HG03045 (cell line): ENCODE measurements around the gene KIF27.
"Not testable (repeated sequence)": the region's sequence is repeated elsewhere in the genome, so short reads cannot be mapped to it uniquely, and the experiment has no call there.

Source experiments
- ATAC-seq: cut with Tn5 transposase; IDR thresholded peaks from one replicate; pipeline ENCODE4 v1.9.1; 2021; ENCODE audit warnings: mild to moderate bottlenecking, moderate library complexity; ENCODE audit not compliant: unreplicated experiment

The KIF27 gene, protein sequence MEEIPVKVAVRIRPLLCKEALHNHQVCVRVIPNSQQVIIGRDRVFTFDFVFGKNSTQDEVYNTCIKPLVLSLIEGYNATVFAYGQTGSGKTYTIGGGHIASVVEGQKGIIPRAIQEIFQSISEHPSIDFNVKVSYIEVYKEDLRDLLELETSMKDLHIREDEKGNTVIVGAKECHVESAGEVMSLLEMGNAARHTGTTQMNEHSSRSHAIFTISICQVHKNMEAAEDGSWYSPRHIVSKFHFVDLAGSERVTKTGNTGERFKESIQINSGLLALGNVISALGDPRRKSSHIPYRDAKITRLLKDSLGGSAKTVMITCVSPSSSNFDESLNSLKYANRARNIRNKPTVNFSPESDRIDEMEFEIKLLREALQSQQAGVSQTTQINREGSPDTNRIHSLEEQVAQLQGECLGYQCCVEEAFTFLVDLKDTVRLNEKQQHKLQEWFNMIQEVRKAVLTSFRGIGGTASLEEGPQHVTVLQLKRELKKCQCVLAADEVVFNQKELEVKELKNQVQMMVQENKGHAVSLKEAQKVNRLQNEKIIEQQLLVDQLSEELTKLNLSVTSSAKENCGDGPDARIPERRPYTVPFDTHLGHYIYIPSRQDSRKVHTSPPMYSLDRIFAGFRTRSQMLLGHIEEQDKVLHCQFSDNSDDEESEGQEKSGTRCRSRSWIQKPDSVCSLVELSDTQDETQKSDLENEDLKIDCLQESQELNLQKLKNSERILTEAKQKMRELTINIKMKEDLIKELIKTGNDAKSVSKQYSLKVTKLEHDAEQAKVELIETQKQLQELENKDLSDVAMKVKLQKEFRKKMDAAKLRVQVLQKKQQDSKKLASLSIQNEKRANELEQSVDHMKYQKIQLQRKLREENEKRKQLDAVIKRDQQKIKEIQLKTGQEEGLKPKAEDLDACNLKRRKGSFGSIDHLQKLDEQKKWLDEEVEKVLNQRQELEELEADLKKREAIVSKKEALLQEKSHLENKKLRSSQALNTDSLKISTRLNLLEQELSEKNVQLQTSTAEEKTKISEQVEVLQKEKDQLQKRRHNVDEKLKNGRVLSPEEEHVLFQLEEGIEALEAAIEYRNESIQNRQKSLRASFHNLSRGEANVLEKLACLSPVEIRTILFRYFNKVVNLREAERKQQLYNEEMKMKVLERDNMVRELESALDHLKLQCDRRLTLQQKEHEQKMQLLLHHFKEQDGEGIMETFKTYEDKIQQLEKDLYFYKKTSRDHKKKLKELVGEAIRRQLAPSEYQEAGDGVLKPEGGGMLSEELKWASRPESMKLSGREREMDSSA (N-terminal part only)

DNA sequence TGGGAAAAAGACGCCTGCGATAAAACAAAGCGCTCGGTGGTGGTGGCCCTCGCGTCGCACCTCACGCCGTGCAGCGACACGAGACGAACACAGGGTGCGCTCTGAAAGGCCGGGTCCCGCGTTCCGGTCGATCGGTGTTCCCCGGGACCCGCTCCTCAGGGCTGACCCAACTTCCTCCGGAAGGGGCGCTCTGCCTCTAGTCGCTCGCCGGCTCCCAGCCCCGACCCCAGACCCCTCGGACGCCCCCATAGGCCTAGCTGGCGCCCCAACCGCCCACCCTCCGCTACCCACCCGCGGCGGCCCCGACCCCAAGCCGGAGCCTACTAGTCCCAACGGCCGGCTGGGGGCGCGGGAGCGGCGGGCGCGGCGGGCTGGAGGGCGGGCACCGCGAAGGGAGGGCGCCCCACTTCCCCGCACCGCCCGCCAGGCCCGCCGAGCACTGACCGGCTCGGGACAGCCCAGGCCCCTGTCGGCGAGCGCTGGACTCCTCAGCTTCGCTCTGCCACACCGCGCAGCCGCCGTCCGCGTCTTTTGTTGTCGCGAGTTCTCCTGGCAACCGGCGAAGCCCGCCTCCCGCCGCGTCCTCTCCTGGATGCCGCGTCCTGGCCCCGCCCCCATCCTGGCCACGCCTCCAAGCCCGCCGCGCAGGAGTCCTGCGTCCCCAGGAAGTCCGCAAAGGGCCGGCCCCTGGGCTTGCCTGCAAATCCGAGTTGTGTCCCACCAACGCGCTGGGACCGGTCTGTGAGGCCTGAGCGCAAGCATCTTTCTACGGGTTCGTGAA is at the start of gene KIF27:
Gene KIF27, minus strand, starts transcription at position 506 of the 781 bp plus-strand sequence. CDS start 5,841 bp downstream, outside the sequence.
- peak; percentile 96 for ATAC-seq

DNA sequence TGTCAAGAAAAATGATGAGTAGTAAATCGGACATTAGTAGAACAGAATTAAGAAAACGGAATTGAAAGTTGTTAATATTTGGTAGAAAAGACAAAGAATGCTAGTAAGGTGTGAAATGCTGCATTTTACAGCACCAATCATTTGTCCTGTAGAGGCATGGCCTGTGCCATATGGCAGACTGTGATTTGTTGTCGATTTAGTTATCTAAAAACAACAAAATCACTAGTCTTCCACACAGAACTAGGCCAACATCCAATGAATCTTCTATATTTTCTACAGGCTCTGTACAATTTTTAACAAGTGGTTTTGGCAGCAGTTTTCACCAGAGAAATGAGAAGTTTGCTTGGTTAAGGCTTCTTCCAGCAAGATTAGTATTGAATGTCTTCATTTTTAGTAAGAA is 48.4 kb upstream of the KIF27 start:
- no peak for ATAC-seq

DNA sequence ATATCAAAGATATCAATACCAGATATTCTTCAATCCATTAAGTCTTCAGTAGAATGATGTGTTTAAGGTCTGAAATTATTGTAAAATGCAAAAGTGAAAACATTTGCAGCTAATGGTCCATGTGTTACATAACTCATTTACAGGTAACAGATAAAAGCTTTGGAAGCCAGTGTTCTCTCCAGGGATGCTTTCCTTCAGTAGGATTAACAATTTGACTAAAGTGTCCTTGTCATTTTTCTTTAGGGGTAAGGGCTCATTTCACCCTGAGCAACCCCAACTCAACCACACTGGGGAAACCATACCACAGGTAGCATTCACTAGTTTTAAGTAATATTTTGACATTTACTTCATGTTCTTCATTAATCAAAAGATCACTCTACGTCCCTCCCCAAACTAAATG is 45.8 kb upstream of the KIF27 start:
- no peak for ATAC-seq

DNA sequence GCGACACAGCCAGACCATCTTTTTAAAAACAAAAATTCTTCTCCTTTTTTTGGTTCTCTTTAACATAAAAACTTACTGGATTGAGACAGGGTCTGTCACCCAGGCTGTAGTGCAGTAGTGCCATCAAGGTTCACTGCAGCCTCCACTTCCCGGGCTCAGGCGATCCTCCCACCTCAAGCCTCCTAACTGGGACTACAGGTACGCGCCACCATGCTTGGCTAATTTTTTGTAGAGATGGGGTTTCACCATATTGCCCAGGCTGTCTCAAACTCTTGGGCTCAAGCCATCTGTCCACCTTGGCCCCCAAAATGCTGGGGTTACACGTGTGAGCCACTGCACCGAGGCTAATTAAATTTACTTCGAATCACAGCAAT is 45.0 kb upstream of the KIF27 start:
- ATAC-seq, result no peak

DNA sequence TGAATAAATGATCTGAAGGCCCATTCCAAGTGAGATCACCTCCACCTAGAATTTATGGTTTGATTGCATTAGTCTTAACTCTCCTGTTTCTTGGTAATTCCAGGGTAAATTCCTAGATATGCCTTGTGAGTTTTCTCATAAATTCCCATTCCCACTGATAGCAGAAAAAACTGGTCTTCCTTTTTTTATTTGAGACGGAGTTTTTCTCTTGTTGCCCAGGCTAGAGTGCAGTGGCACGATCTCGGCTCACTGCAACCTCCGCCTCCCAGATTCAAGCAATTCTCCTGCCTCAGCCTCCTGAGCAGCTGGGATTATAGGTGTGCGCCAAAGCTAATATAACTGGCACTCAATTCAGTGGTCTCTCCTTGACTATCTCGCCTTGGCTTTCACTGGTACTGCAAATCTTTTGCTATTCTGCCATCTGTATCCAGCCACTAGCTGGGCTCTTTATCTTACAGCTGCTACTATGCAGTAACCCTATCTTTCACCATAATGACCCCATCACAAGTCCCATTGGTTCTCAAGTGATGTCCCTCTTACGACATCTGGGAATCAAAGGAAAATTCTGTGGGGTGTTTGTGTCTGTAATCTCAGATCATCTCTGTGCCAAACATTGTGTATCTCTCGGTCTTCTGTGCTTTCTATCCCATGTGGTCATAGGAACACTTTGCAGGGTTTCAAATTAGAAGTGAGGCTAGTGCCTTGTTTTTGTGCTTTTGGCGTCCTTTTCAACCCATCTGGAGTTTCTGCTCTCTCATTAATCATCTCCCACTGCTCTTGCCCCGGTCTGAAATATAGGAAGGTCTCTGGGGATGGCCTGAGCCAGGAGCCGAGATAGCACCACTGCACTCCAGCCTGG is 44.3 kb upstream of the KIF27 start:
- no peak for ATAC-seq

DNA sequence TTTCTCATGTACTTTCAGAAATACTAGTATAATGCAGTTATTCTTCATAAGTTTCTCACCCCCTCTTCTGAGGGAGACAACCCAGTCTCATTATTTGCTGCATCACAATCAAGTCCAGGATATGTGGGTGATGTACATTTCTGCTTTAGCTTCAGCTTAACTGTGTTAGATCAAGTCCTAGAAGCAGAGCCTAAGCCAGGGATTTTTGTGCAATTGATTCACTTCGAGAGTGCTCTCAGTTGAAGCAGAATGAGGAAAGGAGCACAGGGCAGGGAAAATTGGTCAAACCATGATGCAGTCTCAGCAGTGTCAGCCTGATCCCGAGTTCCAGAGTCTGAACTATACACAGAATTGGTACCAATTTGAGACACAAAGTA is 43.7 kb upstream of the KIF27 start:
- ATAC-seq, result no peak

DNA sequence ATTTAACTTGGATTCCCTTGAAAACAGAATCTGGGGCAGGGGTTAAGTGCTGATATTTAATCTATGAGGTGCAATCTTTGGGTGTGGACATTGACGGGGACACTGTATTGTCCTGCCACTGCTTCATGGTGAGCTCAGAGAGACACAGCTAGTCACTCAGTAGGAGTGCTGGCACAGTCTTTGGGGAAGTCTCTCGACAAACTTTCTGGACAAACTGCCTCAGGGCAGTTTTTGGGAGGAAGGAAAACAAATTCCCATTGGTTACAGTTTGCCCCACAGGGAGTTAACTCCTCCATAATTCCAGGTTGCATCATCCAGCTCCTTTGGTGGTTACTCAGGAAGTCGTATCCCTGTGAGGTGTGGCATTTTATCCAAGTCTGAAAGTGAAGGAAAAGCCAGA is 40.9 kb upstream of the KIF27 start:
- ATAC-seq, result no peak

DNA sequence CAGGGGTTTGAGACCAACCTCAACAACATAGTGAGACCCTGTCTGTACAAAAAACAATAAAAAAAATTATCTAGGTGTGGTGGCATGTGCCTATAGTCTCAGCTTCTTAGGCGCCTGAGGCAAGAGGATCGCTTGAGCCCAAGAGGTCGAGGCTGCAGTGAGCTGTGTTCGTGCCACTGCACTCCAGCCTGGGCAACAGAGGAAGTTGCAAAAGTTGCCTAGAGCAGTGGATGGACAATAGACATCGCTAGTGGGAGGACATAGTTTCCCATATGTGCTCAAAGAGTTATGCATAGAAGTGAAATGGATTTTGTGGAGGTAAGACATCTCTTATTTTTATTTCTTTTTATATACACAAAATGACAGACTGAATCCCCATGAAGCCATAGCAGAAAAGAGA is 39.8 kb upstream of the KIF27 start:
- no peak for ATAC-seq

DNA sequence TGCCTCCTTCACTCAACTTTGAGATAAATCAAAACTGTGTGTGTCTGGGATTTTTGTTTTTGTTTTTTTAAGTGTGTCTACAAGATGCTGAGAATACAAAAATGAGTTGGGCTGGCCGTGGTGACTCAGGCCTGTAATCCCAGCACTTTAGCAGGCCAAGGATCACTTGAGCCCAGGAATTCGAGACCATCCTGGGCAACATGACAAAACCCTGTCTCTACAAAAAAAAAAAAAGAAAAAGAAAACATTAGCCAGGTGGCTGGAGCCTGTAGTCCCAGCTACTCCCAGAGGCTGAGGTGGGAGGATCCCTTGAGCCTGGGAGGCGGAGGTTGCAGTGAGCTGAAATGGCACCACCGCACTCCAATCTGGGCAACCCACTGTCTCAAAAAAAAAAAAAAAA is 37.8 kb upstream of the KIF27 start:
- no peak for ATAC-seq

DNA sequence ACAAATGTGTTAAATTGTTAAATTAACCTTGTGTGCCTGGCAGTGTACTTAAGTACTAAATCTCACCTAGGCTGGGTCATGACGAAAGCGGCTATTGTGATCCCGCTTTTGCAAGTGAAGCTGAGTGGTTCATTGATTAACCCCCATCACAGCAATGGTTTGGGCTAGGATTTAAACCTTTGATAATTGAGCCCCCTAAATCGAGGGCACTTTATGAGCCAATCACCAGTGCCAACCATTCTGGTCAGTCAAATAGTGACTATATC is 35.9 kb upstream of the KIF27 start:
- no peak for ATAC-seq

DNA sequence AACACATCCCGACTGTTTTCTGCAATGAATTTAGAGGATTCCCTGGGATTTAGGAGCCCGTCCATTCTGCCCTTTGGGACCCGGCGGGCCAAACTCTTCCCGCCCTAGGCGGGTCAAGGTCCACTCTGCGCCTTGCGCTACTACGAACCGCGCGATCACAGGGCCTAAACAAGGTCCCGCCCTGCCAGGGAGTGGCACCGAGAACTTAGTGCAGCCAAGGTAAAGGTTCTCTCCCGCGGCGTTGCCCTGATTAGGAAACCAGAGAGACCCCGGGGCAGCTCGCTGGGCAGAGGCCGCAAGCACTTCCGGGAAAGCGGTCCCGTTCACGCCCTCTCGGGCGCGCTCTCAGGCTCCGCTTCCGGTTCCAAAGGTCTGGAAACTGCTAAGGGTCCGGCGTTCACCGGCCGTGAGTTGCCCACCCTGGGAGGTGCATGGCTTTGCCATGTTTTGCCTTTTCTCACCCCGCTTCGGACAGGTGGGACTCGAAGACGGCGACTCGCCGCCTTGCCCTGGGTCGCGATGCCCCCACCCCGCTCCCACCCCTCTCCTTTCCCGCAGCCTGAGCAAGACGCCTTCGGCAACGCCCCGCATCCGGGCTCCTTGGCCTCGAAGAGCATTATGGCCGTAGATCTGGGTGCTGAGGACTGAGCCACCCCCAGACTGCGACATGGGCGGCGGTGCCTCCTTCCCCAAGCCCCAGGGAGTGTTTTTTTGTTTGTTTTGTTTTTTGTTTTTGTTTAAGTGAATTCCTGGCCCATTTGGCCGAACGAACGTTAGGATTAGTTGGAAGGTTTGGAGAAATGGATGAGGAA is 35.4 kb upstream of the KIF27 start:
- peak; percentile 85 for ATAC-seq

DNA sequence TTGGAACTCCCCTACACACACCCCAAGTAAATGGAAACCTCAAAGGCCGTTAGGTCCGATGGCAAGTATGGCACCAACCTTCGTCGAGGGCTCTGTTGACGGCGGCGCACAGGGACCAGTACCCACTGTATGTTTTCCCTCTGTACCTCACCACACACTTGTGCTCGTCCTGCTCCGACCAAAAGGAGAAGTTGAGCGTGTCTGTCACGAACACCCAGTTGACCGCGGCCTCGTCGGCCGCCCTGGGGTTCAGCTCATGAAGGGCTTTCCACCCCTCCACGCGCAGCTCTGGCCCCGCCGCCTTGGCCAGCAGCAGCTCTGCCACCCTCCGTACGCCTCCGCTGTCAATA is 34.8 kb upstream of the KIF27 start:
- peak; percentile 63 for ATAC-seq

DNA sequence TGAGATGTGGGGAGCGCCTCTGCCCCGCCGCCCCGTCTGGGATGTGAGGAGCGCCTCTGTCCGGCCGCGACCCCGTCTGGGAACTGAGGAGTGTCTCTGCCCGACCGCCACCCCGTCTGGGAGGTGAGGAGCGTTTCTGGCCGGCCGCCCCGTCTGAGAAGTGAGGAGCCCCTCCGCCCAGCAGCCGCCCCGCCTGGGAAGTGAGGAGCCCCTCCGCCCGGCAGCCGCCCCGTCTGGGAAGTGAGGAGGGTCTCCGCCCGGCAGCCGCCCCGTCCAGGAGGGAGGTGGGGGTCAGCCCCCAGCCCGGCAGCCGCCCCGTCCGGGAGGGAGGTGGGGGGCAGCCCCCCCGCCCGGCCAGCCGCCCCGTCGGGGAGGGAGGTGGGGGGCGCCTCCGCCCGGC is 26.9 kb upstream of the KIF27 start:
- ATAC-seq, result not testable (repeated sequence)

DNA sequence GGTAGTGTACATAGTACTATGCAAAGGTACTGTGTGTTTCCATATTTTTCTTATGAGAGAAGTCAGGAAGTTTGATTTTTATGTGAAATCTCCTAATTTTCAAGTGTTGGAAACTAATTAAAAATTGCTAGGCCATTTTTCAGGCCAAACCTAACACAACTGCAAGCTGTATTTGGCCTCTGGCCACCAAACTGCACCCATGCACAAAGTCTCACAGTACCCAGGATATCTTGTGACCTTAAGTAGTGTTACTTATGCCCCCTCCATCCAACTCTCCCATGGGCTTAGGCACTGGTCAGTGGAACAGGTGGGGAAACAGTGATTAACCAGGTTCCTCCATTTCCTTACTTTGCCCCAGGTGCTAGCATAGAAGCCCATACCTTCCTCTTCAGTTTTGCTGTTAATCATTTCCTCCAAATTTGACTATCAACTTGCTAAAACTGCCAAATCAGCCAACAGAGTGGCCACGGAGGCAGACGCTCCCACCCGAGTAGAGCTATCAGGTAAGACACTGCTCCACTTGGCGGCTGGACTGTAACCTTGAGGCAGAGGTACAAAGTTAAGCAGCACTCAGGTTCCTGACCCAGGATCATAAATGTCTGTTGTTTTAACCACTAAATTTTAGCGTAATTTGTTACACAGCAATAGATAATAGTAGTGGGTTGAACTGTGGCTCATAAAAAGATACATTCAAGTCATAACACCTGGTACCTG is 19.5 kb upstream of the KIF27 start:
- no peak for ATAC-seq

DNA sequence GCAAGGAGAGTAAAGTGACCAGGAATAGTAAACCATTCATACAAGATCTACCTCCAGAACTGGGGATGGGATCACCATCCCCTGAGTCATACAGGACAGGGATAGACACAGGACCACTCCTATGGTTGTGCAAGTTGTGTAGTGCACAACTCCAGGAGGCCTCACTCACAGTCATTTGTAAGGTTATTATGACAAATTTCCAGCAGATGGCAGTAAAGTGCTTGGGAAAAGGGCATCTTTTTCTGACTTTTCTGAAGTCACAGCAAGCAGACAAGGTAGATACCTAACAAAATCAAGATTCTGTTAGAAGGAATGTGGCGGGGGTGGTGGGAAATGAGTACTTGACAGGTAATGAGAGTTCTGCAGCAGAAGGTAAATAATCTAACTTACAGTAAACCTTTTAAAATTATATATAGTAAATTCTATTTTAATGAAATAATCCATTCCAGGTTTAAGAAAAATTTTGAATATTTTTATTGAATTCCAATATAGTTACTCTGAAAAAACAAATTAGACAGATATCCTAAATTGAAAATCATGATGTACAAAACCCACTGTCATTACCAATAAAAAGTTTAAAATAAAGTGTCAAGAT is 16.7 kb upstream of the KIF27 start:
- ATAC-seq, result peak; percentile 77

DNA sequence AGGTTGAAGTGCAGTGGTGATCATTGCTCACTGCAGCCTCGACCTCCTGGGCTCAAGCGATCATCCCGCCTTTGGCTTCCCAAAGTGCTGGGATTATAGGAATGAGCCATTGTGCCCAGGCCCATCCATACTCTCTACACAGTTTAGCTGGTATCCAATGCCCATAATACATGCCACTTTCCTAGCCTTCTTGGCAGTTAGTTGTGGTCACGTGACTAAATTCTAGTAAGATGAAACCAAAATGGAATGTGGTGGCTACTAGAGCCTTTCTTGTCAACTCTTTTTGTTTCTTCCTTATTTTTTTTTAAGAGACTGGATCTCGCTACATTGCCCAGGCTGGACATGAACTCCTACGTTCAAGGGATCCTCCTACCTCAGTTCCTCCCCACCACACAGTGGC is 15.3 kb upstream of the KIF27 start:
- no peak for ATAC-seq

DNA sequence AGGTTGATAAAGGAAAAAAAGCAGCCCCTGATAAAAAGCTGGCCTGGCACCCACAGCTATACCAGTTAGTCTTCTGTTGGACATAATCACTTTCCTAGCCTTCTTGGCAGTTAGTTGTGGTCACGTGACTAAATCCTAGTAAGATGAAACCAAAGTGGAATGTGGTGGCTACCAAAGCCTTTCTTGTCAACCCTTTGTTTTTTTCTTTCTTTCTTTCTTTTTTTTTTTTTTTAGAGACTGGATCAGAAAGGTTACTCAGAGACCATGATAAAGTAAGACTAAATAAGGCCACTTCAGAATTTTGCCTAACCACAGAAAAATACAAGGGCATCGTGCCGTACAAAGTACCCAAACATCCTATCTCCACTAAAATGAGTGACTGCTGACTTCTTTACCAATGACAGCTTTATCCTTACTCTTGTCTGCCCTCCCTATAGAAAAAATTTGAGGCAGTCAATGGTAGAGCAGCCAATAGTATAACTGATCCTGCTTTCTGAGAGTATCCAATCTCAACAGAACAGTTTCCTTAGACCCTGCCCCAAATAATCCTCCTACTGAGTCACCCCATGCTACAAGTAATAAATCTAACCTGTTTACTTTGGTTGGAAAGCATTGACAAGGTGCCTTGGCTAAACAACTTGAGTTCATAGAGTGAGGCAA is 14.2 kb upstream of the KIF27 start:
- no peak for ATAC-seq
